GM23338 (cell line): ENCODE results near the gene SEMA6B.

Experiments
- JUNB ChIP-seq: IDR thresholded peaks from one replicate; pipeline ENCODE4 v1.6.1; 2016; ENCODE audit warnings: antibody characterized with exemption; ENCODE audit not compliant: unreplicated experiment
- TF ChIP-seq, protein P1 (sequence below), 2 experiments: fragments of 200-600 bp in 1 of 2; sonication (generic) in 1 of 2; conservative IDR thresholded peaks; 2 replicates each; pipeline versions ENCODE4 v1.5.1 to v1.6.1; 2016 to 2017; ENCODE audit warnings: antibody characterized with exemption in 2 of 2, low read depth in 2 of 2, mild to moderate bottlenecking in 2 of 2, moderate library complexity in 1 of 2
- TF ChIP-seq, protein P2 (sequence below): fragments of 250-450 bp; sonication (Bioruptor Pico); IDR thresholded peaks from 2 replicates; pipeline ENCODE4 v1.5.0; 2020; ENCODE audit warnings: mild to moderate bottlenecking, moderate library complexity
- TF ChIP-seq, protein P3 (sequence below): IDR thresholded peaks from one replicate; pipeline ENCODE4 v1.6.1; 2018; ENCODE audit warnings: antibody characterized with exemption; ENCODE audit not compliant: unreplicated experiment

DNA sequence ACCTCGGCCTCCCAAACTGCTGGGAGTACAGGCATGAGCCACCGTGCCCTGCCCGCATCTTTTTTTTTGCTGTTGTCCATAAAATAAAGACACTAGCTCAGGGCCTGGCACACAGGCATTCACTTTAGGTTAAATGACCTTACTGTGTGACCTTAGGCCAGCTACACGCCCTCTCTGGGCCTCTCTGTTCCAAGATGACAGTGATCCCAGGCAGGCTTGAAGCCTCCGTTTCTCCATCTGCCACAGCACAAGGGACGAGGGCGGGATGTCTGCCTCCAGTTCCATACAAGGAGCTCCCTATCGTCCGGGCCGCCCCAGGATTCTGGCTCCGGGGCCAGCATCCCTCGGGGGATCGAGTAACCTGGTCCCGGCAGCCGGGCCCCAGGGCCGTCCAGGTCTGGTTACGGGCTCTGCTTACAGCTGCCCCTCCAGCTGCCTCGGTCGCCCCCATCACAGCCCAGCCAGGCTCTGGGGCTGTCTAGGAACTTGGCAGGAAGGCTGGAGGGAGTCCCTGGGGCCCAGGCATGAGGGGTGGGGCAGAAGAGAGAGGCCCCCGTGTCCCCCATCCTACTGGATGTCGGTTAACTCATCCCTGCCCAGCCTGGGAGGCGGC, 11.9 kb upstream of the SEMA6B start:
- TF ChIP-seq, protein P1, sequence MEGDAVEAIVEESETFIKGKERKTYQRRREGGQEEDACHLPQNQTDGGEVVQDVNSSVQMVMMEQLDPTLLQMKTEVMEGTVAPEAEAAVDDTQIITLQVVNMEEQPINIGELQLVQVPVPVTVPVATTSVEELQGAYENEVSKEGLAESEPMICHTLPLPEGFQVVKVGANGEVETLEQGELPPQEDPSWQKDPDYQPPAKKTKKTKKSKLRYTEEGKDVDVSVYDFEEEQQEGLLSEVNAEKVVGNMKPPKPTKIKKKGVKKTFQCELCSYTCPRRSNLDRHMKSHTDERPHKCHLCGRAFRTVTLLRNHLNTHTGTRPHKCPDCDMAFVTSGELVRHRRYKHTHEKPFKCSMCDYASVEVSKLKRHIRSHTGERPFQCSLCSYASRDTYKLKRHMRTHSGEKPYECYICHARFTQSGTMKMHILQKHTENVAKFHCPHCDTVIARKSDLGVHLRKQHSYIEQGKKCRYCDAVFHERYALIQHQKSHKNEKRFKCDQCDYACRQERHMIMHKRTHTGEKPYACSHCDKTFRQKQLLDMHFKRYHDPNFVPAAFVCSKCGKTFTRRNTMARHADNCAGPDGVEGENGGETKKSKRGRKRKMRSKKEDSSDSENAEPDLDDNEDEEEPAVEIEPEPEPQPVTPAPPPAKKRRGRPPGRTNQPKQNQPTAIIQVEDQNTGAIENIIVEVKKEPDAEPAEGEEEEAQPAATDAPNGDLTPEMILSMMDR (conservative IDR thresholded peaks at IDR 0.05; ENCODE audit: low read depth in 2 of 2): no peak
- TF ChIP-seq, protein P2, sequence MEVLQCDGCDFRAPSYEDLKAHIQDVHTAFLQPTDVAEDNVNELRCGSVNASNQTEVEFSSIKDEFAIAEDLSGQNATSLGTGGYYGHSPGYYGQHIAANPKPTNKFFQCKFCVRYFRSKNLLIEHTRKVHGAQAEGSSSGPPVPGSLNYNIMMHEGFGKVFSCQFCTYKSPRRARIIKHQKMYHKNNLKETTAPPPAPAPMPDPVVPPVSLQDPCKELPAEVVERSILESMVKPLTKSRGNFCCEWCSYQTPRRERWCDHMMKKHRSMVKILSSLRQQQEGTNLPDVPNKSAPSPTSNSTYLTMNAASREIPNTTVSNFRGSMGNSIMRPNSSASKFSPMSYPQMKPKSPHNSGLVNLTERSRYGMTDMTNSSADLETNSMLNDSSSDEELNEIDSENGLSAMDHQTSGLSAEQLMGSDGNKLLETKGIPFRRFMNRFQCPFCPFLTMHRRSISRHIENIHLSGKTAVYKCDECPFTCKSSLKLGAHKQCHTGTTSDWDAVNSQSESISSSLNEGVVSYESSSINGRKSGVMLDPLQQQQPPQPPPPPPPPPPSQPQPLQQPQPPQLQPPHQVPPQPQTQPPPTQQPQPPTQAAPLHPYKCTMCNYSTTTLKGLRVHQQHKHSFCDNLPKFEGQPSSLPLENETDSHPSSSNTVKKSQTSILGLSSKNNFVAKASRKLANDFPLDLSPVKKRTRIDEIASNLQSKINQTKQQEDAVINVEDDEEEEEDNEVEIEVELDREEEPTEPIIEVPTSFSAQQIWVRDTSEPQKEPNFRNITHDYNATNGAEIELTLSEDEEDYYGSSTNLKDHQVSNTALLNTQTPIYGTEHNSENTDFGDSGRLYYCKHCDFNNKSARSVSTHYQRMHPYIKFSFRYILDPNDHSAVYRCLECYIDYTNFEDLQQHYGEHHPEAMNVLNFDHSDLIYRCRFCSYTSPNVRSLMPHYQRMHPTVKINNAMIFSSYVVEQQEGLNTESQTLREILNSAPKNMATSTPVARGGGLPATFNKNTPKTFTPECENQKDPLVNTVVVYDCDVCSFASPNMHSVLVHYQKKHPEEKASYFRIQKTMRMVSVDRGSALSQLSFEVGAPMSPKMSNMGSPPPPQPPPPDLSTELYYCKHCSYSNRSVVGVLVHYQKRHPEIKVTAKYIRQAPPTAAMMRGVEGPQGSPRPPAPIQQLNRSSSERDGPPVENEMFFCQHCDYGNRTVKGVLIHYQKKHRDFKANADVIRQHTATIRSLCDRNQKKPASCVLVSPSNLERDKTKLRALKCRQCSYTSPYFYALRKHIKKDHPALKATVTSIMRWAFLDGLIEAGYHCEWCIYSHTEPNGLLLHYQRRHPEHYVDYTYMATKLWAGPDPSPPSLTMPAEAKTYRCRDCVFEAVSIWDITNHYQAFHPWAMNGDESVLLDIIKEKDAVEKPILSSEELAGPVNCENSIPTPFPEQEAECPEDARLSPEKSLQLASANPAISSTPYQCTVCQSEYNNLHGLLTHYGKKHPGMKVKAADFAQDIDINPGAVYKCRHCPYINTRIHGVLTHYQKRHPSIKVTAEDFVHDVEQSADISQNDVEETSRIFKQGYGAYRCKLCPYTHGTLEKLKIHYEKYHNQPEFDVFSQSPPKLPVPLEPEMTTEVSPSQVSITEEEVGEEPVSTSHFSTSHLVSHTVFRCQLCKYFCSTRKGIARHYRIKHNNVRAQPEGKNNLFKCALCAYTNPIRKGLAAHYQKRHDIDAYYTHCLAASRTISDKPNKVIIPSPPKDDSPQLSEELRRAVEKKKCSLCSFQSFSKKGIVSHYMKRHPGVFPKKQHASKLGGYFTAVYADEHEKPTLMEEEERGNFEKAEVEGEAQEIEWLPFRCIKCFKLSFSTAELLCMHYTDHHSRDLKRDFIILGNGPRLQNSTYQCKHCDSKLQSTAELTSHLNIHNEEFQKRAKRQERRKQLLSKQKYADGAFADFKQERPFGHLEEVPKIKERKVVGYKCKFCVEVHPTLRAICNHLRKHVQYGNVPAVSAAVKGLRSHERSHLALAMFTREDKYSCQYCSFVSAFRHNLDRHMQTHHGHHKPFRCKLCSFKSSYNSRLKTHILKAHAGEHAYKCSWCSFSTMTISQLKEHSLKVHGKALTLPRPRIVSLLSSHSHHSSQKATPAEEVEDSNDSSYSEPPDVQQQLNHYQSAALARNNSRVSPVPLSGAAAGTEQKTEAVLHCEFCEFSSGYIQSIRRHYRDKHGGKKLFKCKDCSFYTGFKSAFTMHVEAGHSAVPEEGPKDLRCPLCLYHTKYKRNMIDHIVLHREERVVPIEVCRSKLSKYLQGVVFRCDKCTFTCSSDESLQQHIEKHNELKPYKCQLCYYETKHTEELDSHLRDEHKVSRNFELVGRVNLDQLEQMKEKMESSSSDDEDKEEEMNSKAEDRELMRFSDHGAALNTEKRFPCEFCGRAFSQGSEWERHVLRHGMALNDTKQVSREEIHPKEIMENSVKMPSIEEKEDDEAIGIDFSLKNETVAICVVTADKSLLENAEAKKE (CRISPR knock-in tag): no peak
- TF ChIP-seq, protein P3, sequence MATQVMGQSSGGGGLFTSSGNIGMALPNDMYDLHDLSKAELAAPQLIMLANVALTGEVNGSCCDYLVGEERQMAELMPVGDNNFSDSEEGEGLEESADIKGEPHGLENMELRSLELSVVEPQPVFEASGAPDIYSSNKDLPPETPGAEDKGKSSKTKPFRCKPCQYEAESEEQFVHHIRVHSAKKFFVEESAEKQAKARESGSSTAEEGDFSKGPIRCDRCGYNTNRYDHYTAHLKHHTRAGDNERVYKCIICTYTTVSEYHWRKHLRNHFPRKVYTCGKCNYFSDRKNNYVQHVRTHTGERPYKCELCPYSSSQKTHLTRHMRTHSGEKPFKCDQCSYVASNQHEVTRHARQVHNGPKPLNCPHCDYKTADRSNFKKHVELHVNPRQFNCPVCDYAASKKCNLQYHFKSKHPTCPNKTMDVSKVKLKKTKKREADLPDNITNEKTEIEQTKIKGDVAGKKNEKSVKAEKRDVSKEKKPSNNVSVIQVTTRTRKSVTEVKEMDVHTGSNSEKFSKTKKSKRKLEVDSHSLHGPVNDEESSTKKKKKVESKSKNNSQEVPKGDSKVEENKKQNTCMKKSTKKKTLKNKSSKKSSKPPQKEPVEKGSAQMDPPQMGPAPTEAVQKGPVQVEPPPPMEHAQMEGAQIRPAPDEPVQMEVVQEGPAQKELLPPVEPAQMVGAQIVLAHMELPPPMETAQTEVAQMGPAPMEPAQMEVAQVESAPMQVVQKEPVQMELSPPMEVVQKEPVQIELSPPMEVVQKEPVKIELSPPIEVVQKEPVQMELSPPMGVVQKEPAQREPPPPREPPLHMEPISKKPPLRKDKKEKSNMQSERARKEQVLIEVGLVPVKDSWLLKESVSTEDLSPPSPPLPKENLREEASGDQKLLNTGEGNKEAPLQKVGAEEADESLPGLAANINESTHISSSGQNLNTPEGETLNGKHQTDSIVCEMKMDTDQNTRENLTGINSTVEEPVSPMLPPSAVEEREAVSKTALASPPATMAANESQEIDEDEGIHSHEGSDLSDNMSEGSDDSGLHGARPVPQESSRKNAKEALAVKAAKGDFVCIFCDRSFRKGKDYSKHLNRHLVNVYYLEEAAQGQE: no peak
- TF ChIP-seq JUNB: no peak
